GM12878 (cell line): Measurements from ENCODE around the gene KRT222. TPM values are rescaled to one million over a fixed set of nuclear protein-coding genes. Genes with fewer than 3 reads are reported as not detected.

ENCODE experiments used
- ATAC-seq: fragments of 200-7000 bp; cut with Tn5 transposase; 3 replicates; pipeline ENCODE4 v1.9.1; 2020; ENCODE audit warnings: mild to moderate bottlenecking, moderate library complexity
- BruUV-seq: library from RNA; stranded (reverse); fragments of 400-500 nt; replicated peaks from 2 replicates; lab custom pipeline; 2021; lab: Mats Ljungman, UMichigan
- CTCF ChIA-PET: fragments of 300-600 bp; sonication (Branson Sonifier 250); formaldehyde crosslinking; extraction: SDS; loops from one replicate; lab custom pipeline; 2021; ENCODE audit warnings: inconsistent platforms; lab: Yijun Ruan, JAX
- POLR2A ChIA-PET: fragments of 350-600 bp; formaldehyde crosslinking; extraction: SDS; loops from one replicate; lab custom pipeline; 2021; ENCODE audit warnings: inconsistent platforms; lab: Charles Lee
- RAD21 ChIA-PET: fragments of 300-600 bp; sonication (Branson Sonifier 250); formaldehyde crosslinking; loops from one replicate; lab custom pipeline; 2023; ENCODE audit warnings: antibody characterized with exemption; ENCODE audit not compliant: unreplicated experiment; lab: Charles Lee
- SMC1A ChIA-PET: fragments of 300-600 bp; sonication (Branson Sonifier 250); formaldehyde crosslinking; loops from one replicate; lab custom pipeline; 2023; ENCODE audit not compliant: unreplicated experiment, uncharacterized antibody; lab: Charles Lee
- DNase-seq: peaks from one replicate; pipeline ENCODE4 v3.0.0-alpha.2; 2011; ENCODE audit warnings: low read depth, low spot score
- FAIRE-seq: peaks from 3 replicates; lab custom pipeline; 2011; peaks lifted over from hg19 to GRCh38; lab: Jason Lieb, UNC
- H2AFZ ChIP-seq: 2 replicates; pipeline ENCODE4 v1.6.0; 2011; ENCODE audit warnings: low read depth, low read length, control low read depth; ENCODE audit not compliant: control insufficient read depth
- H3K27ac ChIP-seq: 2 replicates; pipeline ENCODE4 v1.5.1; 2011; ENCODE audit warnings: control low read depth; ENCODE audit not compliant: control insufficient read depth, insufficient read depth
- H3K27me3 ChIP-seq, 2 experiments: replicated peaks in 1 of 2; 2 replicates each; pipeline versions ENCODE4 v1.6.0 to v1.6.1; 2011; ENCODE audit warnings: low read length in 1 of 2; ENCODE audit not compliant: control insufficient read depth in 2 of 2, insufficient read depth in 2 of 2
- H3K36me3 ChIP-seq, 2 experiments: 2 replicates each; pipeline ENCODE4 v1.5.1; 2011; ENCODE audit warnings: low read length in 1 of 2; ENCODE audit not compliant: control insufficient read depth in 2 of 2, insufficient read depth in 2 of 2
- H3K4me1 ChIP-seq: 2 replicates; pipeline ENCODE4 v1.6.1; 2011; ENCODE audit warnings: mild to moderate bottlenecking, low read length, moderate library complexity, mixed read lengths; ENCODE audit not compliant: control insufficient read depth, insufficient read depth
- H3K4me2 ChIP-seq: 2 replicates; pipeline ENCODE4 v1.6.0; 2011; ENCODE audit warnings: control low read depth; ENCODE audit not compliant: control insufficient read depth, insufficient read depth
- H3K4me3 ChIP-seq: fragments of 200-600 bp; sonication (generic); 2 replicates; pipeline ENCODE4 v1.5.1; 2016
- H3K79me2 ChIP-seq: 2 replicates; pipeline ENCODE4 v1.6.0; 2011; ENCODE audit warnings: low read length; ENCODE audit not compliant: control insufficient read depth, insufficient read depth
- H3K9ac ChIP-seq: 2 replicates; pipeline ENCODE4 v1.8.0; 2011; ENCODE audit warnings: low read length, control low read depth, mixed read lengths; ENCODE audit not compliant: control insufficient read depth, insufficient read depth
- H3K9me3 ChIP-seq: replicated peaks from 3 replicates; pipeline ENCODE4 v1.5.1; 2011; ENCODE audit warnings: mild to moderate bottlenecking, low read length; ENCODE audit not compliant: control insufficient read depth, insufficient read depth
- H4K20me1 ChIP-seq: 2 replicates; pipeline ENCODE4 v1.6.0; 2011; ENCODE audit not compliant: control insufficient read depth, insufficient read depth
- CHD1 ChIP-seq: IDR thresholded peaks from 2 replicates; pipeline ENCODE4 v1.6.1; 2012; ENCODE audit warnings: low read depth, low read length, improper control_type of control experiment
- FOXM1 ChIP-seq: IDR thresholded peaks from 2 replicates; pipeline ENCODE4 v1.6.1; 2012; ENCODE audit warnings: low read depth, mild to moderate bottlenecking, inconsistent platforms, low read length, moderate library complexity
- GABPA ChIP-seq: IDR thresholded peaks from 2 replicates; pipeline ENCODE4 v1.6.1; 2014; ENCODE audit warnings: antibody characterized with exemption, low read depth, mild to moderate bottlenecking, inconsistent platforms
- MEF2B ChIP-seq: fragments of 450-650 bp; IDR thresholded peaks from 2 replicates; pipeline ENCODE4 v1.6.1; 2018; ENCODE audit warnings: mild to moderate bottlenecking, moderate library complexity; ENCODE audit not compliant: partially characterized antibody, poor library complexity, severe bottlenecking
- SREBF1 ChIP-seq: IDR thresholded peaks from 2 replicates; pipeline ENCODE4 v1.6.1; 2012; ENCODE audit warnings: mild to moderate bottlenecking, low read length
- TARDBP ChIP-seq: IDR thresholded peaks from 2 replicates; pipeline ENCODE4 v1.6.1; 2016; ENCODE audit warnings: borderline replicate concordance
- WRNIP1 ChIP-seq: IDR thresholded peaks from 2 replicates; pipeline ENCODE4 v1.6.1; 2011; ENCODE audit warnings: low read depth, low read length, improper control_type of control experiment, borderline replicate concordance
- YY1 ChIP-seq: IDR thresholded peaks from 2 replicates; pipeline ENCODE4 v1.6.1; 2011; ENCODE audit warnings: low read depth, mild to moderate bottlenecking, low read length
- WGBS: methylation state at CpG from one replicate; pipeline ENCODE4 v1.1.6; 2016; ENCODE audit warnings: low lambda C conversion rate; ENCODE audit not compliant: insufficient replicate concordance, insufficient coverage; ENCODE audit errors: missing lambda C conversion rate; 5-methylcytosine and 5-hydroxymethylcytosine counted together
- in situ Hi-C: fragments of 300-500 bp; cut with MboI; formaldehyde crosslinking; loops from 9 replicates; pipeline ENCODE4 v1.14.3; 2018; ENCODE audit warnings: mixed read lengths
- intact Hi-C: fragments of 100-400 bp; cut with micrococcal nuclease; formaldehyde crosslinking; loops from one replicate; pipeline ENCODE4 v1.14.2; 2022; ENCODE audit not compliant: unreplicated experiment
- polyA plus RNA-seq, 11 experiments: library from polyadenylated mRNA; depleted of rRNA in 4 of 11; unstranded in 6 of 11; stranded (reverse) in 5 of 11; fragments of >200 nt; fragmentation: Nextera tagmentation in 4 of 11; fragmentation: Illumina TruSeq in 1 of 11; extraction: Ambion mirVana in 4 of 11; extraction: Trizol in 1 of 11; gene quantifications; 1 replicate in 1 of 11; 2 replicates in 10 of 11; pipeline versions ENCODE4 v1.2.1 to v1.2.3, GENCODE V29; 2011 to 2016; ENCODE audit warnings: inconsistent platforms in 2 of 11, missing spikeins in 2 of 11, low read depth in 1 of 11
- total RNA-seq, 4 experiments: library from RNA; depleted of rRNA in 3 of 4; stranded (reverse); fragments of >200 nt in 3 of 4; fragmentation: Illumina TruSeq in 1 of 4; extraction: Trizol in 1 of 4; gene quantifications; 2 replicates each; pipeline versions ENCODE4 v1.2.1 to v1.2.3, GENCODE V29; 2013 to 2021
- TF ChIP-seq, protein P1 (sequence below): IDR thresholded peaks from 2 replicates; pipeline ENCODE4 v1.6.1; 2011; ENCODE audit warnings: mild to moderate bottlenecking, low read depth, low read length, moderate library complexity; ENCODE audit not compliant: insufficient replicate concordance
- TF ChIP-seq, protein P2 (sequence below): fragments of 450-650 bp; formaldehyde crosslinking; IDR thresholded peaks from 2 replicates; pipeline ENCODE4 v1.4.0; 2022; ENCODE audit warnings: mild to moderate bottlenecking, moderate library complexity
- TF ChIP-seq, protein P3 (sequence below): fragments of 450-650 bp; IDR thresholded peaks from 2 replicates; pipeline ENCODE4 v1.6.1; 2014; ENCODE audit warnings: mild to moderate bottlenecking
- TF ChIP-seq, protein P4 (sequence below): fragments of 150-350 bp; IDR thresholded peaks from 2 replicates; pipeline ENCODE4 v1.6.1; 2016; ENCODE audit warnings: low read depth, low read length
- TF ChIP-seq, protein P5 (sequence below): fragments of 450-650 bp; IDR thresholded peaks from 2 replicates; pipeline ENCODE4 v1.6.1; 2017; ENCODE audit warnings: mild to moderate bottlenecking, low read depth, inconsistent platforms; ENCODE audit not compliant: poor library complexity, severe bottlenecking

Gene KRT222
- total and polyA plus RNA-seq, 10 of the 15 experiments (the other 5 are each of a cell fraction or from before 2014, with no cell fraction given) = 0.21 to 6.4 (median 0.54) TPM; not detected in 1

DNA sequence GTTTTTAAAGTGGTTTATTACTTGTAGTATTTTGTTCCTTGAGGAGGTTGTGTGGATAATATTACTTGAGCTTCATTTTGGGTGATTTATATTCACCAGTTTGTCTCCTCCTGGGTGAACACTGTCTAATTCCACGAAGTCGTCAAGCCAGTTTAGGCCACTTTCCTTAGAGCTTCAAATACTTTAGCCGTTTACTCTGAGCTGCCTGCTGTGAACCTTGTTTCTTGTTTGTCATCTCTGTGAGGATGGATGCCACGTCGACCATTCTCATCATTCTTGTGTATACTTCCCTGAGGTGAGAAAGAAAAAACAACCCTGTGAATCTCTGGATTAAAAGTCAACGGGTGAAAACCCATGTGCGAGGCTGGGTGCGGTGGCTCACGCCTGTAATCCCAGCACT lies 29.6 kb upstream of the KRT222 start:
- no peak for DNase-seq
- H3K4me2 ChIP-seq = no peak overlapping the region
- ChIA-PET SMC1A (interaction anchor here (0.8 to 8.1 kb wide), 4 partner anchors 10 to 69 kb away, joined by 3 to 58 read pairs (median 4); no protein-coding TSS in a partner anchor), POLR2A (no interaction called here), CTCF (interaction anchor here (0.9 to 3.8 kb wide), 2 partner anchors 11 to 14 kb away, joined by 4 to 18 read pairs; no protein-coding TSS in a partner anchor), RAD21 (no interaction called here)
- 67% methylated on average over 9 of the region's 9 CpGs for WGBS
- no peak for FAIRE-seq
- H2AFZ ChIP-seq = no peak overlapping the region
- no peaks in the 10 kb centered on the region for H3K9me3 ChIP-seq
- H3K4me1 ChIP-seq = no peaks in the 10 kb centered on the region
- H3K36me3 ChIP-seq = no peaks in the 10 kb centered on the region
- in situ Hi-C loops (no loop called here), intact Hi-C loops (no loop called here)
- no peak for ATAC-seq
- H3K79me2 ChIP-seq = no peaks in the 10 kb centered on the region
- H3K9ac ChIP-seq = no peak overlapping the region
- BruUV-seq = no TSS peak
- H3K27me3 ChIP-seq = no peaks in the 10 kb centered on the region; a peak in 1 of 4 replicates
- no peak overlapping the region for H3K27ac ChIP-seq
- H3K4me3 ChIP-seq = no peak overlapping the region
- H4K20me1 ChIP-seq = no peaks in the 10 kb centered on the region
- TF ChIP-seq TARDBP = no peak
- TF ChIP-seq WRNIP1 = no peak
- TF ChIP-seq, protein P1, sequence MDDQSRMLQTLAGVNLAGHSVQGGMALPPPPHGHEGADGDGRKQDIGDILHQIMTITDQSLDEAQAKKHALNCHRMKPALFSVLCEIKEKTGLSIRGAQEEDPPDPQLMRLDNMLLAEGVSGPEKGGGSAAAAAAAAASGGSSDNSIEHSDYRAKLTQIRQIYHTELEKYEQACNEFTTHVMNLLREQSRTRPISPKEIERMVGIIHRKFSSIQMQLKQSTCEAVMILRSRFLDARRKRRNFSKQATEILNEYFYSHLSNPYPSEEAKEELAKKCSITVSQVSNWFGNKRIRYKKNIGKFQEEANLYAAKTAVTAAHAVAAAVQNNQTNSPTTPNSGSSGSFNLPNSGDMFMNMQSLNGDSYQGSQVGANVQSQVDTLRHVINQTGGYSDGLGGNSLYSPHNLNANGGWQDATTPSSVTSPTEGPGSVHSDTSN = no peak
- TF ChIP-seq, protein P2, sequence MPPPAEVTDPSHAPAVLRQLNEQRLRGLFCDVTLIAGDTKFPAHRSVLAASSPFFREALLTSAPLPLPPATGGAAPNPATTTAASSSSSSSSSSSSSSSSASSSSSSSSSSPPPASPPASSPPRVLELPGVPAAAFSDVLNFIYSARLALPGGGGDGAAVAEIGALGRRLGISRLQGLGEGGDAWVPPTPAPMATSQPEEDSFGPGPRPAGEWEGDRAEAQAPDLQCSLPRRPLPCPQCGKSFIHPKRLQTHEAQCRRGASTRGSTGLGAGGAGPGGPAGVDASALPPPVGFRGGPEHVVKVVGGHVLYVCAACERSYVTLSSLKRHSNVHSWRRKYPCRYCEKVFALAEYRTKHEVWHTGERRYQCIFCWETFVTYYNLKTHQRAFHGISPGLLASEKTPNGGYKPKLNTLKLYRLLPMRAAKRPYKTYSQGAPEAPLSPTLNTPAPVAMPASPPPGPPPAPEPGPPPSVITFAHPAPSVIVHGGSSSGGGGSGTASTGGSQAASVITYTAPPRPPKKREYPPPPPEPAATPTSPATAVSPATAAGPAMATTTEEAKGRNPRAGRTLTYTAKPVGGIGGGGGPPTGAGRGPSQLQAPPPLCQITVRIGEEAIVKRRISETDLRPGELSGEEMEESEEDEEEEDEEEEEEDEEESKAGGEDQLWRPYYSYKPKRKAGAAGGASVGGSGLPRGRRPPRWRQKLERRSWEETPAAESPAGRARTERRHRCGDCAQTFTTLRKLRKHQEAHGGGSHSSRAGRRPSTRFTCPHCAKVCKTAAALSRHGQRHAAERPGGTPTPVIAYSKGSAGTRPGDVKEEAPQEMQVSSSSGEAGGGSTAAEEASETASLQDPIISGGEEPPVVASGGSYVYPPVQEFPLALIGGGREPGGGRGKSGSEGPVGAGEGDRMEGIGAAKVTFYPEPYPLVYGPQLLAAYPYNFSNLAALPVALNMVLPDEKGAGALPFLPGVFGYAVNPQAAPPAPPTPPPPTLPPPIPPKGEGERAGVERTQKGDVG (CRISPR knock-in tag) = no peak
- TF ChIP-seq, protein P3, sequence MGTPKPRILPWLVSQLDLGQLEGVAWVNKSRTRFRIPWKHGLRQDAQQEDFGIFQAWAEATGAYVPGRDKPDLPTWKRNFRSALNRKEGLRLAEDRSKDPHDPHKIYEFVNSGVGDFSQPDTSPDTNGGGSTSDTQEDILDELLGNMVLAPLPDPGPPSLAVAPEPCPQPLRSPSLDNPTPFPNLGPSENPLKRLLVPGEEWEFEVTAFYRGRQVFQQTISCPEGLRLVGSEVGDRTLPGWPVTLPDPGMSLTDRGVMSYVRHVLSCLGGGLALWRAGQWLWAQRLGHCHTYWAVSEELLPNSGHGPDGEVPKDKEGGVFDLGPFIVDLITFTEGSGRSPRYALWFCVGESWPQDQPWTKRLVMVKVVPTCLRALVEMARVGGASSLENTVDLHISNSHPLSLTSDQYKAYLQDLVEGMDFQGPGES = no peak
- no peak for TF ChIP-seq SREBF1
- TF ChIP-seq, protein P4, sequence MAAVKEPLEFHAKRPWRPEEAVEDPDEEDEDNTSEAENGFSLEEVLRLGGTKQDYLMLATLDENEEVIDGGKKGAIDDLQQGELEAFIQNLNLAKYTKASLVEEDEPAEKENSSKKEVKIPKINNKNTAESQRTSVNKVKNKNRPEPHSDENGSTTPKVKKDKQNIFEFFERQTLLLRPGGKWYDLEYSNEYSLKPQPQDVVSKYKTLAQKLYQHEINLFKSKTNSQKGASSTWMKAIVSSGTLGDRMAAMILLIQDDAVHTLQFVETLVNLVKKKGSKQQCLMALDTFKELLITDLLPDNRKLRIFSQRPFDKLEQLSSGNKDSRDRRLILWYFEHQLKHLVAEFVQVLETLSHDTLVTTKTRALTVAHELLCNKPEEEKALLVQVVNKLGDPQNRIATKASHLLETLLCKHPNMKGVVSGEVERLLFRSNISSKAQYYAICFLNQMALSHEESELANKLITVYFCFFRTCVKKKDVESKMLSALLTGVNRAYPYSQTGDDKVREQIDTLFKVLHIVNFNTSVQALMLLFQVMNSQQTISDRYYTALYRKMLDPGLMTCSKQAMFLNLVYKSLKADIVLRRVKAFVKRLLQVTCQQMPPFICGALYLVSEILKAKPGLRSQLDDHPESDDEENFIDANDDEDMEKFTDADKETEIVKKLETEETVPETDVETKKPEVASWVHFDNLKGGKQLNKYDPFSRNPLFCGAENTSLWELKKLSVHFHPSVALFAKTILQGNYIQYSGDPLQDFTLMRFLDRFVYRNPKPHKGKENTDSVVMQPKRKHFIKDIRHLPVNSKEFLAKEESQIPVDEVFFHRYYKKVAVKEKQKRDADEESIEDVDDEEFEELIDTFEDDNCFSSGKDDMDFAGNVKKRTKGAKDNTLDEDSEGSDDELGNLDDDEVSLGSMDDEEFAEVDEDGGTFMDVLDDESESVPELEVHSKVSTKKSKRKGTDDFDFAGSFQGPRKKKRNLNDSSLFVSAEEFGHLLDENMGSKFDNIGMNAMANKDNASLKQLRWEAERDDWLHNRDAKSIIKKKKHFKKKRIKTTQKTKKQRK = no peak
- no peak for TF ChIP-seq FOXM1
- no peak for TF ChIP-seq YY1
- TF ChIP-seq, protein P5, sequence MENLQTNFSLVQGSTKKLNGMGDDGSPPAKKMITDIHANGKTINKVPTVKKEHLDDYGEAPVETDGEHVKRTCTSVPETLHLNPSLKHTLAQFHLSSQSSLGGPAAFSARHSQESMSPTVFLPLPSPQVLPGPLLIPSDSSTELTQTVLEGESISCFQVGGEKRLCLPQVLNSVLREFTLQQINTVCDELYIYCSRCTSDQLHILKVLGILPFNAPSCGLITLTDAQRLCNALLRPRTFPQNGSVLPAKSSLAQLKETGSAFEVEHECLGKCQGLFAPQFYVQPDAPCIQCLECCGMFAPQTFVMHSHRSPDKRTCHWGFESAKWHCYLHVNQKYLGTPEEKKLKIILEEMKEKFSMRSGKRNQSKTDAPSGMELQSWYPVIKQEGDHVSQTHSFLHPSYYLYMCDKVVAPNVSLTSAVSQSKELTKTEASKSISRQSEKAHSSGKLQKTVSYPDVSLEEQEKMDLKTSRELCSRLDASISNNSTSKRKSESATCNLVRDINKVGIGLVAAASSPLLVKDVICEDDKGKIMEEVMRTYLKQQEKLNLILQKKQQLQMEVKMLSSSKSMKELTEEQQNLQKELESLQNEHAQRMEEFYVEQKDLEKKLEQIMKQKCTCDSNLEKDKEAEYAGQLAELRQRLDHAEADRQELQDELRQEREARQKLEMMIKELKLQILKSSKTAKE = no peak
- TF ChIP-seq GABPA = no peak
- no peak for TF ChIP-seq MEF2B
- no peak for TF ChIP-seq CHD1
